IMR-90 (cell line): ENCODE data around the gene P2RX3. TPM values are rescaled to one million over a fixed set of nuclear protein-coding genes. Genes with fewer than 3 reads are reported as not detected.
A peak's percentile ranks its signal among the peaks of the same experiment; 100 is the strongest.

Experiments used
- ATAC-seq: fragments of 200-7000 bp; cut with Tn5 transposase; 2 replicates; pipeline ENCODE4 v1.9.1; 2020; ENCODE audit warnings: low read depth, mild to moderate bottlenecking, moderate library complexity
- BruUV-seq: library from RNA; stranded (reverse); fragments of 400-500 nt; replicated peaks from 2 replicates; lab custom pipeline; 2021; lab: Mats Ljungman, UMichigan
- CTCF ChIA-PET: fragments of 300-600 bp; formaldehyde crosslinking; extraction: SDS; loops from one replicate; lab custom pipeline; 2021; ENCODE audit warnings: antibody characterized with exemption; lab: Yijun Ruan, JAX
- POLR2A ChIA-PET: fragments of 300-600 bp; sonication (Branson Sonifier 250); formaldehyde crosslinking; loops from one replicate; lab custom pipeline; 2022; ENCODE audit warnings: antibody characterized with exemption; ENCODE audit not compliant: unreplicated experiment; lab: Charles Lee
- DNase-seq: peaks from one replicate; pipeline ENCODE4 v3.0.0; 2013
- H2AFZ ChIP-seq: replicated peaks from 2 replicates; pipeline ENCODE3; 2013; ENCODE audit warnings: low read length, mild to moderate bottlenecking; ENCODE audit not compliant: poor library complexity
- H2AK5ac ChIP-seq: 2 replicates; pipeline ENCODE4 v1.6.1; 2013; ENCODE audit warnings: low read depth, low read length, inconsistent platforms
- H2AK9ac ChIP-seq: replicated peaks from 2 replicates; pipeline ENCODE3; 2013; ENCODE audit warnings: mild to moderate bottlenecking, low read depth, low read length, moderate library complexity; ENCODE audit not compliant: poor library complexity
- H2BK120ac ChIP-seq: 2 replicates; pipeline ENCODE4 v1.6.1; 2013; ENCODE audit warnings: low read depth, low read length, inconsistent platforms
- H2BK15ac ChIP-seq: 3 replicates; pipeline ENCODE4 v1.6.1; 2013; ENCODE audit warnings: low read depth, low read length, inconsistent platforms
- H2BK20ac ChIP-seq: 2 replicates; pipeline ENCODE4 v1.6.1; 2013; ENCODE audit warnings: low read depth, mild to moderate bottlenecking, inconsistent platforms, low read length, moderate library complexity
- H2BK5ac ChIP-seq: 2 replicates; pipeline ENCODE4 v1.6.1; 2013; ENCODE audit warnings: mild to moderate bottlenecking, low read depth, low read length, inconsistent platforms; ENCODE audit not compliant: poor library complexity, severe bottlenecking
- H3K14ac ChIP-seq: replicated peaks from 2 replicates; pipeline ENCODE4 v1.6.1; 2013; ENCODE audit warnings: low read depth, low read length, inconsistent platforms
- H3K18ac ChIP-seq: 2 replicates; pipeline ENCODE4 v1.6.1; 2013; ENCODE audit warnings: low read depth, low read length, control low read depth
- H3K23ac ChIP-seq: 2 replicates; pipeline ENCODE4 v1.6.1; 2013; ENCODE audit warnings: low read depth, low read length, inconsistent platforms
- H3K27ac ChIP-seq: 2 replicates; pipeline ENCODE4 v1.5.1; 2013; ENCODE audit warnings: mild to moderate bottlenecking, control low read depth, low read length; ENCODE audit not compliant: insufficient read depth
- H3K27me3 ChIP-seq: 2 replicates; pipeline ENCODE4 v1.6.1; 2013; ENCODE audit warnings: low read length; ENCODE audit not compliant: control insufficient read depth, insufficient read depth
- H3K36me3 ChIP-seq: 2 replicates; pipeline ENCODE4 v1.6.1; 2013; ENCODE audit warnings: low read length, mixed read lengths; ENCODE audit not compliant: control insufficient read depth, insufficient read depth
- H3K4ac ChIP-seq: 2 replicates; pipeline ENCODE4 v1.6.1; 2013; ENCODE audit warnings: low read depth, low read length, inconsistent platforms
- H3K4me1 ChIP-seq: 2 replicates; pipeline ENCODE4 v1.6.1; 2013; ENCODE audit warnings: low read length, mixed read lengths; ENCODE audit not compliant: control insufficient read depth, insufficient read depth
- H3K4me2 ChIP-seq: 2 replicates; pipeline ENCODE4 v1.6.1; 2013; ENCODE audit warnings: low read depth, mild to moderate bottlenecking, control low read depth, low read length, moderate library complexity
- H3K4me3 ChIP-seq: 2 replicates; pipeline ENCODE4 v1.5.1; 2013; ENCODE audit warnings: low read depth, mild to moderate bottlenecking, control low read depth, low read length, moderate library complexity; ENCODE audit not compliant: insufficient read depth
- H3K56ac ChIP-seq: 2 replicates; pipeline ENCODE4 v1.6.1; 2013; ENCODE audit warnings: low read length, inconsistent platforms; ENCODE audit not compliant: insufficient read depth; ENCODE audit errors: extremely low read depth
- H3K79me1 ChIP-seq, 2 experiments: 2 replicates each; pipeline ENCODE4 v1.6.1; 2013; ENCODE audit warnings: low read length in 2 of 2, inconsistent platforms in 1 of 2, low read depth in 1 of 2
- H3K9ac ChIP-seq: 2 replicates; pipeline ENCODE4 v1.6.1; 2013; ENCODE audit warnings: low read depth, low read length, control low read depth
- H3K9me1 ChIP-seq: 2 replicates; pipeline ENCODE4 v1.6.1; 2013; ENCODE audit warnings: low read length, inconsistent platforms; ENCODE audit not compliant: insufficient read depth
- H3K9me3 ChIP-seq: 2 replicates; pipeline ENCODE4 v1.6.1; 2013; ENCODE audit warnings: low read length; ENCODE audit not compliant: control insufficient read depth, insufficient read depth
- H4K20me1 ChIP-seq: 2 replicates; pipeline ENCODE4 v1.6.1; 2013; ENCODE audit warnings: low read length, inconsistent platforms; ENCODE audit not compliant: insufficient read depth
- H4K5ac ChIP-seq: 2 replicates; pipeline ENCODE4 v1.6.1; 2013; ENCODE audit warnings: mild to moderate bottlenecking, low read depth, low read length, control low read depth
- H4K8ac ChIP-seq, 2 experiments: 2 replicates each; pipeline ENCODE4 v1.6.1; 2013; ENCODE audit warnings: low read depth in 2 of 2, low read length in 2 of 2, control low read depth in 1 of 2, inconsistent platforms in 1 of 2
- H4K91ac ChIP-seq: 2 replicates; pipeline ENCODE4 v1.6.1; 2013; ENCODE audit warnings: low read depth, low read length, inconsistent platforms; ENCODE audit not compliant: insufficient read depth
- CHD1 ChIP-seq: IDR thresholded peaks from 2 replicates; pipeline ENCODE4 v1.6.1; 2012; ENCODE audit warnings: low read depth, low read length, improper control_type of control experiment
- CTCF ChIP-seq: conservative IDR thresholded peaks from 2 replicates; pipeline ENCODE4 v1.5.1; 2012; ENCODE audit warnings: mild to moderate bottlenecking, low read depth, low read length, improper control_type of control experiment
- MAZ ChIP-seq: IDR thresholded peaks from 2 replicates; pipeline ENCODE4 v1.6.1; 2012; ENCODE audit warnings: low read depth, mild to moderate bottlenecking, low read length, improper control_type of control experiment, moderate library complexity, borderline replicate concordance
- MXI1 ChIP-seq: IDR thresholded peaks from 2 replicates; pipeline ENCODE4 v1.6.1; 2012; ENCODE audit warnings: low read depth, mild to moderate bottlenecking, low read length, moderate library complexity, borderline replicate concordance
- SMC3 ChIP-seq: fragments of 150-350 bp; IDR thresholded peaks from 2 replicates; pipeline ENCODE4 v1.6.1; 2016; ENCODE audit warnings: low read depth, mild to moderate bottlenecking, antibody characterized with exemption, low read length, moderate library complexity
- WGBS, 2 experiments: methylation state at CpG; one replicate each; pipeline versions ENCODE4 v1.1.5 to v1.1.7; 2013; ENCODE audit warnings: missing lambda C conversion rate in 2 of 2; ENCODE audit not compliant: insufficient read length in 1 of 2; ENCODE audit errors: extremely low coverage in 2 of 2; 5-methylcytosine and 5-hydroxymethylcytosine counted together
- dilution Hi-C: fragments of 300-500 bp; cut with HindIII; formaldehyde crosslinking; loops from one replicate; pipeline ENCODE4 v1.14.3; 2018; ENCODE audit warnings: low sequenced_read_pairs; ENCODE audit not compliant: unreplicated experiment
- in situ Hi-C: fragments of 300-500 bp; cut with MboI; formaldehyde crosslinking; loops from 3 replicates; pipeline ENCODE4 v1.14.3; 2019; ENCODE audit warnings: low sequenced_read_pairs, inconsistent platforms, mixed read lengths
- intact Hi-C: fragments of 100-400 bp; cut with micrococcal nuclease; formaldehyde crosslinking; loops from 2 replicates; pipeline ENCODE4 v1.10.0; 2022
- polyA plus RNA-seq, 3 experiments: library from polyadenylated mRNA; depleted of rRNA; stranded (reverse); fragments of >200 nt; gene quantifications; 2 replicates each; pipeline ENCODE4 v1.2.3, GENCODE V29; 2012; ENCODE audit warnings: low replicate concordance in 1 of 3
- total RNA-seq: library from RNA; depleted of rRNA; stranded (reverse); fragments of >200 nt; gene quantifications from 2 replicates; pipeline ENCODE4 v1.2.3, GENCODE V29; 2012
- TF ChIP-seq, protein P1 (sequence below): fragments of 150-350 bp; IDR thresholded peaks from 2 replicates; pipeline ENCODE4 v1.6.1; 2016; ENCODE audit warnings: low read depth, mild to moderate bottlenecking, low read length, moderate library complexity, borderline replicate concordance
- TF ChIP-seq, protein P2 (sequence below): fragments of 150-350 bp; IDR thresholded peaks from 2 replicates; pipeline ENCODE4 v1.6.1; 2017; ENCODE audit warnings: mild to moderate bottlenecking, antibody characterized with exemption, low read length, low read depth

The P2RX3 gene
- total and polyA plus RNA-seq, 2 of the 4 experiments (the other 2 are of a cell fraction) = not detected

GRCh38 chr11:57303990-57304579 is 34.1 kb upstream of the P2RX3 start:
- CTCF ChIA-PET = no interaction called here
- POLR2A ChIA-PET = no interaction called here

More at GRCh38 chr11:57303990-57304579, 34.1 kb upstream of the P2RX3 start:
- H4K5ac ChIP-seq = no peak overlapping the region
- no peak overlapping the region; the same call in 1 of the 2 replicates for H3K4ac ChIP-seq
- H2AK5ac ChIP-seq = no peak overlapping the region
- no peak overlapping the region; the same call in 1 of the 2 replicates for H3K4me2 ChIP-seq
- no peak overlapping the region for H3K9ac ChIP-seq
- no peak overlapping the region for H3K18ac ChIP-seq
- H3K4me1 ChIP-seq = peaks cover 24% of the 10 kb centered on the region
- H4K20me1 ChIP-seq = peaks cover 52% of the 10 kb centered on the region
- 80% methylated on average over 1 of the region's 8 CpGs; no CpG with 5 or more reads in 1 of the 2 experiments for WGBS, 2 experiments
- H3K56ac ChIP-seq = no peak overlapping the region
- peaks cover 73% of the 10 kb centered on the region for H3K36me3 ChIP-seq
- BruUV-seq = no TSS peak
- peaks cover 27 to 71% of the 10 kb centered on the region in 2 experiments for H3K79me1 ChIP-seq
- H3K27me3 ChIP-seq = no peaks in the 10 kb centered on the region
- H4K8ac ChIP-seq = peak overlapping the region in 1 of 2 experiments; percentile 10; a peak in 1 of 4 replicates
- TF ChIP-seq, protein P1, sequence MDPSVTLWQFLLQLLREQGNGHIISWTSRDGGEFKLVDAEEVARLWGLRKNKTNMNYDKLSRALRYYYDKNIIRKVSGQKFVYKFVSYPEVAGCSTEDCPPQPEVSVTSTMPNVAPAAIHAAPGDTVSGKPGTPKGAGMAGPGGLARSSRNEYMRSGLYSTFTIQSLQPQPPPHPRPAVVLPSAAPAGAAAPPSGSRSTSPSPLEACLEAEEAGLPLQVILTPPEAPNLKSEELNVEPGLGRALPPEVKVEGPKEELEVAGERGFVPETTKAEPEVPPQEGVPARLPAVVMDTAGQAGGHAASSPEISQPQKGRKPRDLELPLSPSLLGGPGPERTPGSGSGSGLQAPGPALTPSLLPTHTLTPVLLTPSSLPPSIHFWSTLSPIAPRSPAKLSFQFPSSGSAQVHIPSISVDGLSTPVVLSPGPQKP = no peak
- TF ChIP-seq, protein P2, sequence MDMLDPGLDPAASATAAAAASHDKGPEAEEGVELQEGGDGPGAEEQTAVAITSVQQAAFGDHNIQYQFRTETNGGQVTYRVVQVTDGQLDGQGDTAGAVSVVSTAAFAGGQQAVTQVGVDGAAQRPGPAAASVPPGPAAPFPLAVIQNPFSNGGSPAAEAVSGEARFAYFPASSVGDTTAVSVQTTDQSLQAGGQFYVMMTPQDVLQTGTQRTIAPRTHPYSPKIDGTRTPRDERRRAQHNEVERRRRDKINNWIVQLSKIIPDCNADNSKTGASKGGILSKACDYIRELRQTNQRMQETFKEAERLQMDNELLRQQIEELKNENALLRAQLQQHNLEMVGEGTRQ = no peak
- TF ChIP-seq CTCF (no peak), MAZ (no peak), MXI1 (no peak), SMC3 (no peak), CHD1 (no peak)
- no peak overlapping the region for H2BK120ac ChIP-seq
- intact Hi-C loops = no loop called here
- no peak overlapping the region for H3K4me3 ChIP-seq
- H3K14ac ChIP-seq = no peak overlapping the region
- dilution Hi-C loops = no loop called here
- H2AK9ac ChIP-seq = no peak overlapping the region
- no peak overlapping the region for H2BK5ac ChIP-seq
- no peak overlapping the region for H2AFZ ChIP-seq
- DNase-seq (no peak), ATAC-seq (no peak; the same call in 1 of the 2 replicates)
- H3K27ac ChIP-seq = no peak overlapping the region
- peaks cover 10% of the 10 kb centered on the region for H3K9me3 ChIP-seq
- H2BK15ac ChIP-seq = no peak overlapping the region
- no peak overlapping the region for H3K23ac ChIP-seq
- peaks cover 36% of the 10 kb centered on the region for H3K9me1 ChIP-seq
- no peak overlapping the region for H2BK20ac ChIP-seq
- in situ Hi-C loops = no loop called here
- H4K91ac ChIP-seq = no peak overlapping the region
